HG02973 (cell line): ENCODE measurements around the gene DNAI2.
"Not testable (repeated sequence)": the region's sequence is repeated elsewhere in the genome, so short reads cannot be mapped to it uniquely, and the experiment has no call there.

ENCODE experiments used
- ATAC-seq: cut with Tn5 transposase; IDR thresholded peaks from one replicate; pipeline ENCODE4 v1.9.1; 2021; ENCODE audit warnings: moderate library complexity; ENCODE audit not compliant: unreplicated experiment

DNAI2 gene

DNA sequence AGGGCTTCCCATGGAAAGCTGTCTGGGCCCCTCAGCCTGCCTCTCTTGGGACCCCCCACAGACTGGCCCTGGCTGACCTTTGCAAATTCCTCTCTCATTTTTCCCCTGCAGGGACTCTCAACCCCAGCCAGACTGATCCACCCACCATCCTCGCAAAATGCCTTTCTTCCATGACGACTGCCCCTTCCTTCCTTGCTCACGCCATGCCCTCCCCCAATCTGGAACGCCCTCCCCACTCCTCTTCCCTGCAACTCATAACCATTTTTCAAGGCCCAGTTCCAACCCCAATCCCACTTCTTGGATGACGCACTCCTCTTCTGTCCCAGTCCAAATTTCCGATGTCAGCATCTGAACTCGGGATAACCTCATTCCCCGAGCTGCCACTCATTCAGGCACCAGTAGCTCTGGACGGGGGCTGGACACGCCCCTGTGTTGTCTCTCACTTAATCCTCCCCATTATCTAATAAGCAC is 1.3 kb upstream of the DNAI2 start:
- no peak for ATAC-seq

DNA sequence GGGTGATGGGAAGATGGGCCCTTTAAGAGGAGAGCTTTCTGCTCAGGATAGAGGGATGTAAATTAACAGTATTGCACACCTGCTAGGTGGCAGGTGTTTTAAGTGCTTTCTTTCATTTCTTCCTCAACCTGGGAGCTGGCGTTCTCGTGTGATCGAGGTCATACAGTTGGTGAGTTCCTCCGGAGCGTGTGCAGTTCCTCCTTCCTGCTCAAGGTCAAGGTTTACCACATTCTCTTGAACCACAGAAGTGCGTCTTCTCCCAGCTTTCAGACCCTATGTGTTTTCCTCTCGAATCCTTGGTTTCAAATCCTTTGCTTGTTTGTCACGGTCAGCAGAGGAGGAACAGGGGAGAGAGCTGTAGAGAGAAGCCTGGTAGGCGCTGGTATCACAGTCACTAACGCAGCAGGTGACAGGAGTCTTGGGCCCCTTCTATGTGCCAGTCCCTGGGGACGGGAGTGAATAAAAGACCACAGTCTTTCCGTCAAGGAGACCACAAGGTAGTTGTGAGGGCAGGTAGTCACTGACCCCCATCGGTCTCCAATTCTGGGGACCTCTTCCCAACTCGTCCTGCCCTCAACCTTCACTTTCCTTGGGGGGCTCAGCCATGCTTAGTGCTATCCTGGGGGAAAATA is 791 bp downstream of the DNAI2 start:
- ATAC-seq = no peak

DNA sequence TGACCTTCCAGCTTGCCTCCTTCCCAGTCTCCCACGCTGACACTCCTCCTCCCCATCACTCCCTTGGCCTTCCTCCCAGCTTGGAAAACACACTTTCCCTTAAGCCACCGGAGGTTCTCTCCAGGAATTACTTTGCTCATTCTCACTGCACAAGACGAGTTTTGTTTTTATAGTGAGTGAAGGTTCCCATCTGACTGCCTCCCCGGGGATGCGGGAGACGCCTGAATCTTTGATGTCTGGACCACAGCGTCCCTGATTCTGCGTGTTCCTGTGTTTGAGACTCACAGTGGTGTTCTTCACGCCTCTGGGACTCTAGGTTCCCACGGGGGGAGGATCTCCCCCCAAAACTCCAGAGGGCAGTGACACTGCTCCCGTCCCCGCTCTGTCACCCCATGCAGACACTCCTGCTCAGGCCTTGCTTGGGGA is 2.0 kb downstream of the DNAI2 start:
- no peak for ATAC-seq

DNA sequence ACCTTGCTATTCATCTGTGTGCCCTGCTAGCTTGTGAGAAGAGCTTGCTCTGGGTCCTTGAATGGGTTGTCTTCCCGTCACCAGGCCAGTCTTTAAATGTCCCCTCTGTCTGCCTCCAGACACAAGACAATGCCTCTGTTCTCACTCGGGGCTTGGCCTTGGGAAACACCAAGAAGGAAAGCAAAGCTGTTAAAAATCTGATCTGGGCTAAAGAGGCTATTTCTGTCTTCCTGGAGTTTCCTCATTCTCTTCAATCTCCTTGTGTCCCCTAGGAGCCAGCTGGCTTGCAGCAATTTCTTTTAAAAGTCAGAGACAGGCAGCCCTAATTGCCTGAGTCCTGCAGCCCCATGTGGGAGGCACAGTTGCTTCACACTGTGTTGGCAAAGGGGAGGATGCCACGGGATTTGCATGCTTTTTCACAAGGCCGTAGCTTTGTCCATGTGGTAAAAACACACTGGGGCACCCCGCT is 2.5 kb downstream of the DNAI2 start:
- ATAC-seq = no peak

DNA sequence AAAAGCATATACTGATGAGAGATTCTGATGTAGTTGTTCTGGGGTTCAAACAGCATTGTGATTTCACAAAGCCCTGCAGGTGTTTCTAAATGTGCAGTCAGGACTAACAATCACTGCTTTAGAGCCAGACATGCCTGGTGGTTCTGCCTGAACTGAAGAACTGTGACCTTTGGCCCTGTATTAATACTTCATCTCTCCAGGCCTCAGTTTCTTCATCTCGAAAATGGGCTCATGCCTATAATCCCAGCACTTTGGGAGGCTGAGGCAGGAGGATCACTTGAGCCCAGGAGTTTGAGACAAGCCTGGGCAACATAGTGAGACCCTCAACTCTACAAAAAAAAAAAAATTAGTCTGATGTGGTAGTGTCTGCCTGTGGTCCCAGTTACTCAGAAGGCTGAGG is 3.9 kb downstream of the DNAI2 start:
- no peak for ATAC-seq

DNA sequence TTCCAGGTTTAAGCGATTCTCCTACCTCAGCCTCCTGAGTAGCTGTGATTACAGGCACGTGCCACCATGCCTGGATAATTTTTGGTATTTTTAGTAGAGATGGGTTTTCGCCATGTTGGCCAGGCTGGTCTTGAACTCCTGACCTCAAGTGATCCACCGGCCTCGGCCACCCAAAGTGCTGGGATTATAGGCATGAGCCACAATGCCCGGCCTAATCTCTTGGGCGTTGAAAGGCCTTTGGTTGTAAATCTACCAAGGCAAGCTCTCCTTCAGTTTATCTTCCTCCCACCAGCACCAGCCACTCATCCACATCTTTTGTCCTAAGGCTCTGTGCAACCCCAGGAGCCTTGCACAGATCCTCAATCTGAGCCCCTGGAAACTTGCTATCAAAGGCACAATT is 5.6 kb downstream of the DNAI2 start:
- ATAC-seq = not testable (repeated sequence)

DNA sequence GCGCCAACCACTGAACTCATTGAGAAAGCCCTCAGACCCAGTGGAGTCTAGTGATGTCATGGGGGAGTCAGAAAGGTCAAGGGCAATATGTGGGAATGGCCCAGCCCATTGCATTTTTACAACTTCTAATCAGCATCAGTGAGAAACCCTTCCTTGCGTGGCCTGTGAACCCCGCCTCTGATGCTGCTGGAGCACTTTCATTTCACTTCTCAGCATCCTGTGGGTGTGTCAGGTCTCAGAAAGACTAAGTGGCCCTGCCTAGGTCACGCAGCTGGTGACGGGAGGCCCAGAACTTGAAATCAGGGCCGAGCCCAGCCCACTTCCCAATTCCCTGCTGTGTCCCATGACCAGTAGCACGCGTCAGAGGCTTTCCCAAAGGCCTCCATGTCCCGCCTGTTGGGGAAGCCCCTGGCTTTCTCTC is 6.1 kb downstream of the DNAI2 start:
- ATAC-seq = no peak

DNA sequence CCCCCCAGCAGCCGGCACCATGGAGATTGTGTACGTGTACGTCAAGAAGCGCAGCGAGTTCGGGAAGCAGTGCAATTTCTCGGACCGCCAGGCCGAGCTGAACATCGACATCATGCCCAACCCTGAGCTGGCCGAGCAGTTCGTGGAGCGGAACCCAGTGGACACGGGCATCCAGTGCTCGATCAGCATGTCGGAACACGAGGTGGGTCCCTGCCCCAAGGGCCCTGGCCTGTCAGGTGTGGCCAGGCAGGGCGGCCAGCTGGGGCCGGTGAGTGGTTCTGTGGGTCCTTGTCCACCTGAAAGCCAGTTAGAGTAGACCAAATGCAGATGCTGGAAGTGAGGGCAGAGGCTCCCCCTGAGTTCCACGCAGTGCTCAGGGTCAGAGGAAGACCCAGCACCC is 7.8 kb downstream of the DNAI2 start:
- no peak for ATAC-seq

DNA sequence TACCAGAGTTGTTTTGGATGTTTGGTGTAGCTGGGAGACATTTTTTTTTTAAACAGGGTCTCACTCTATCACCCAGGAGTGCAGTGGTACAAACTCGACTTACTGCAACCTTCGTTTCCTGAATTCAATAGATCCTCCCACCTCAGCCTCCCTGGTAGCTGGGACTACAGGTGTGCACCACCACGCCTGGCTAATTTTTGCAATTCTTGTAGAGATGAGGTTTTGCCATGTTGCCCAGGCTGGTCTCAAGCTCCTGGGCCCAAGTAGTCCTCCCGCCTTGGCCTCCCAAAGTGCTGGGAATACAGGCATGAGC is 8.2 kb downstream of the DNAI2 start:
- not testable (repeated sequence) for ATAC-seq

DNA sequence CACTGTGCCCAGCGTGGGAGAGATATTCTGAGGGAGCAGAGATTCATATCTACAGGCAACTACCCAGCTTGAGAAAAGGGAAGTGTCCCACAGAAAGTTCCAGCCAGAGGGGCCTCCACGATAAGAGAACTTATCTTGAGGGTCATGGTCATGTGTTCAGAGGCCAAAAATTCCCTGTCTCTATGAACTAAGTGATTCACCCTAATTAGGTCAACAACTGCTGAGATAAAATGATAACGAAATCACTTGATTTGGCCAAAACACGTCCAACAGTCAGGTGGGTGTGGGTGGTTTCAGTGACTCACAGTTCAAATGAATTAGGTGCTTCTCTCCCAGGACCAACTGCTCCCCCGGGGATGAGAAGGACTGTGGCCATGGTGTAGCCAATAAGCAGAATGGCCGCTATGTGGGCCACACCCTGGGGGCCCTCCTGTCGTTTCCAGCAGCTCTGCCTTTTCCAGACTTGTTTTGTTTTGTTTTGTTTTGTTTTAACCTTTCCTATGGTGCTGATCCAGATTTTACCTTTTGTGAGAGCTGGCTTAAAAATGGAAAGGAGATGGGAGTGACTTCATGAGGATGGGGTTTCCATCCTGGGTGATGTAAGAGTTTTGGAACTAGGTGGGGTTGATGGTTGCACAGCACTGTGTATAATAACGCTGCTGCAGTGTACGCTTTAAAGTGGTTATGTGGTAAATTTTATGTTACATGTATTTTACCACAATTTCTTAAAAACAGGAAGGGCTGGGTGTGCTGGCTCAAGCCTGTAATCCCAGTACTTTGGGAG is 8.7 kb downstream of the DNAI2 start:
- ATAC-seq = no peak

DNA sequence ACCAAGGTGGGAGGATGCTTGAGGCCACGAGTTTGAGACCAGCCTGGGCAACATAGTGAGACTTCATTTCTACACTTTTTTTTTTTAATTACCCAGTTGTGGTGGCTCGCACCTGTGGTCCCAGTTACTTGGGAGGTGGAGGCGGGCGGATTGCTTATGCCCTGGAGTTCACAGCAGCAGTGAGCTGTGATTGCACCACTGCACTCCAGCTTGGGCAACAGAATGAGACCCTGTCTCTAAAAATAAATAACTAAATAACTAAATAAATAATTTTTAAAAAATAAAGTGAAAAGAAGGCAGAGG is 9.3 kb downstream of the DNAI2 start:
- no peak for ATAC-seq

DNA sequence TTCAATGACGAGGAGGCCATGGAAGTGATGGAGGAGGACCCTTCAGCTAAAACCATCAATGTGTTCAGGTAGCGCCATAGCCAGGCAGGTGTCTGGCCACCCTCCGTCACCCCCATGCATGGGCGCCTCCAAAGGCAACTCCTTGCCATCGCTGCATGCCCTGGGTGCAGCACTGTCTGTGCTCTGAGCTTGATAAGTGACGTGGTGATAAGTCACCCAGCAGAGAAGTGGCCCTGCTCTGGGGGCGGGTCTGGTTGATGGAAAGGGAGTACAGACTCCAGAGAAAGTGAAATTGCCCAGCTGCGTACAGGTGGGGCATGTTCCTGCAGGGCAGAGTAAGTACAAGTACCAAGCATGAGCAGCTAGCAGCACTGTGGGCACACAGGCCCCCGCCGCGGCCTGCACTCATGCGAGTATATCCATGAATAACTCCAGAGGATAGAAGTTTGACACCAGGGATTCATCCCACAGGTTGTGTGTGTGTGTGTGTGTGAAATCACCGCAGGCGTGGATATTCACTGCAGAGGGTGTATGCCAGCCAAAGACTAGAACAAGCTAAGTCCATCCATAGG is 13.1 kb downstream of the DNAI2 start:
- ATAC-seq = no peak

DNA sequence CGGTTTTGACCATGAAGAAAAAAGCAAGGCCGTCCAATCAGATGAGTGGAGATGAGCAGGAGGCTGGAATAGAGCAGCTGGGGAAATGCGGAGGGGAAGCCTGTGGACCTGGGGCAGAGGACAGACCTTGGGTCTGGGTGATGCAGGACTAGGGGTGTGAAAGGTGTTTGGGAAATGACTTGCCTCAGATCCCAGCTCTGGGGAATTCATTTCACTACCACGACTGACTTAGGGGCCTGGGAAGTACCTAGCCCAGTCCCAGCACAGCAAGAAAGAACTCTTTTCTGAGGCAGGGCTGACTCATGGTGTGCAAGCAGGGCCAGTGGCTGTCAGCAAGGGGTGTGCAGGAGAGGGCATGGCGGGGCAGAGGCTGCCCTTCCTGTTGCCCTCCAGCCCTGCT is 14.8 kb downstream of the DNAI2 start:
- no peak for ATAC-seq

DNA sequence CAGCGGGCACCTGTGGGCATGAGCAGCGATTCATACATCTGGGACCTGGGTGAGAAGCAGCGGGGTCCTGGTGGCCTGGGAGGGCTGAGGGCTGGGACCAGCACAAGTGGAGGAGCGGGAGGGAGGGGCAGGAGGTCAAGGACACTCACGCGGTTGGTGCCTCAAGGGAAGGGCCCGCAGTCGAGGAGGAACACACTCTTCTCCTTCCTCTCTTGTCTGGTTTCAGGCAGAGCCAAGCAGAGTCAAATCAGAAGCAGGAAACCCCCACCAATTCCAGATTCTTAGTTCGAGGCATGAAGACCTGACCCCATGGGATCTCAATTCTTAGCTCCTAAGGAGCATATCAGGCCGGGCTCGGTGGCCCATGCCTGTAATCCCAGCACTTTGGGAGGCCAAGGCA is 15.7 kb downstream of the DNAI2 start:
- ATAC-seq = no peak

DNA sequence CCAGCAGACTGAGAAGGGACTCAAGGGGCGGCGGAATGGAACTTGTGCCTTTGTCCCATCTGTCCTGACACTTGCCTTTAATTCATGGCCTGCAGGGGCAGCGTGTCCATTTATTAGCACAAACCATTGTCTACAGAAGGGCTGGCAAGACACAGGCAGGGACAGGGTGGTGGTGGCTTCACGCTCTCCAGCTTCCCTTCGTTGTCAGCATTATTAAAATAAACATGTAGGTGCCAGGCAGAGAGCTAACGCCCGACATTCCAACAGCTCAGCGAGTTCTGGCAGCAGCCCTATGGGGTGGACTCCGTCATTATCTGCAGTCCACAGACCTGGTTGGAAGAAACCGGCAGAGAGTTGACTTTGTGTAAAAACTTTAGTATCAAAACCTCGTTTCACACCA is 16.3 kb downstream of the DNAI2 start:
- no peak for ATAC-seq

DNA sequence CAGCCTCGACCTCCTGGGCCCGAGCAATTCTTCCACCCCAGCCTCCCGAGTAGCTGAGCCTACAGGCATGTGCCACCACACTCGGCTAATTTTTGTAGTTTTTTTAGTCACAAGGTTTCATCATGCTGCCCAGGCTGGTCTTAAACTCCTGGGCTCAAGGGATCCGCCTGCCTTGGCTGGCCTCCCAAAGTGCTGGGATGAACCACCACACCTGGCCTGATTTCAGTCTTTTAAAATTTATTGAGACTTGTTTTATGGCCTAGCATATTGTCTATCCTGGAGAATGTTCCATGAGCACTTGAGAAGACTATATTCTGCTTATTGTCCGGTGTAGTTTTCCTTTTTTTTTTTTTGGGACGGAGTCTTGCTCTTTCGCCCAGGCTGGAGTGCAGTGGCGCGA is 18.5 kb downstream of the DNAI2 start:
- no peak for ATAC-seq

DNA sequence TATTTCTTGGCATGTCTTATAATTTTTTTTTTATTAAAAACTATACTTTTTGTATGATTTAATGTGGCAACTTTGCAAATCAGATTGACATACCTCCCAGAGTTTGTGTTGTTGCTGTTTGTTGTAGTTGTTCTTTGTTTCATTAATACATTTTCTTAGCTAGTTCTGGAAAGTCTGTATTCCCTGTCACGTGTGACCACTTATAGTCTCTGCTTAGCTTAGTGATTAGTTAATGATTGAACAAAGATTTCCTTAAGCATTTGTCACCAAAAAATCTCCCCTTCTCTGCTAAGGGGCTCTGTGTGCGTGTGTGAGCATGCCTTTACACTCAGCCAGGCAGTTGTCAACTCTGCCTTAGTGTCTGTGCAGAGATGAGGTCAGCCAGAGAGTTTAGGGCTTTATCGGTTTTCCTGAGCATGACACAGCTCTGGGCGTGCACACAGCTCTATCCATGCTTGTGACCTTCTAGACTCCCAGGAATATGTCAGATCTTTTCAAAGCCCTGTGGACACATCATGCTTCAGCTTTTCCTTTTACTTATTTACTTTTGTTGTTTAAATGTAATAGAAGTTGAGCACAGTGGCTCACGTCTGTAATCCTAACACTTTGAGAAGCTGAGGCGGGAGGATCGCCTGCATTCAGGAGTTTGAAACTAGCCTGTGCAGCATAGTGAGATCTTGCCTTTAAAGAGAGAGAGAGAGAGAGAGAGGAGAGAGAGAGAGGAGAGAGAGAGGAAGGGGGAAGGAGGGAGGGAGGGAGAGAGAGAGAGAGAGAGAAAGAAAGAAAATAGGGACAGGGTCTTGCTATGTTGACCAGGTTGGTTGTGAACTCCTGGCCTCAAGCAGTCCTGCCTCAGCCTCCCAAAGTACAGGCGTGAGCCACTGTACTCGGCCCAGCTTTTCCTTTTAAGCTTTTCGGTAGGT is 21.9 kb downstream of the DNAI2 start:
- no peak for ATAC-seq

DNA sequence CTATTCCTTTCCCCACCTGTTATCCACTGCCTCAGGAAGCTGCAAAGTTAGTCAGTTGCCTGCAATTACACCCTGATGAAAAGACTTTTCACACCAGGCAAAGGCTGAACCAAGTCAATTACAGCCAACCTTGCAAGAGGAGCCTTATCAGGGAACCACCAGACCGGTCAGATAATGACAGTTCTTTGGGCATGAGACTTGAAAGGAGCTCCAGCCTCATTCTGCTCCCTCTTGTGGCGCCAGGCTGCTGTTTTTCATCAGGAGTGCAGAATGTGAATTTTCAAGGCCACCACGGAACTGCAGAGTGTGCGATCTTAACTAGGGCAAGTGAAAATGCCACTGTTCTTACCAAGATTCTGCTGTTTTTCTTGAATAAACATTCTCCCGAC is 22.5 kb downstream of the DNAI2 start:
- ATAC-seq = no peak

DNA sequence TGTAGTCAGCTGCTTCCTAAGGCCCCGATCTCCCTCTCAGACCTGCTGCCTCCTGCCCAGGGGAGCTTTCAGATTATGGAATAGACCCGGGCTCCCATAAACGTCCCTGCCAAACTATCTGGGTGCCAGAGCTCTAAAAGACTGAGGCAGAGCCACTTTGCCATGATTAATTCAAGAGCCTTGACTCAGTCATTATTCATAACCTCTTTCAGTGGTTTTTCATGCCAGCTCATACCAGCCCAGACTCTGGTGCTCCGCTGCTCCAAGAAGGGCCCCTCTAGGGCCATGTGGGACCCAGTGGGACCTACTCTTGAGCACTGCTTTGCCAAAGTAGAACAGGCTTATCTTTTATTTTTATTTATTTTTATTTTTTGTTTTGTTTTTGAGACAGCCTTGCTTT is 23.9 kb downstream of the DNAI2 start:
- ATAC-seq = no peak

DNA sequence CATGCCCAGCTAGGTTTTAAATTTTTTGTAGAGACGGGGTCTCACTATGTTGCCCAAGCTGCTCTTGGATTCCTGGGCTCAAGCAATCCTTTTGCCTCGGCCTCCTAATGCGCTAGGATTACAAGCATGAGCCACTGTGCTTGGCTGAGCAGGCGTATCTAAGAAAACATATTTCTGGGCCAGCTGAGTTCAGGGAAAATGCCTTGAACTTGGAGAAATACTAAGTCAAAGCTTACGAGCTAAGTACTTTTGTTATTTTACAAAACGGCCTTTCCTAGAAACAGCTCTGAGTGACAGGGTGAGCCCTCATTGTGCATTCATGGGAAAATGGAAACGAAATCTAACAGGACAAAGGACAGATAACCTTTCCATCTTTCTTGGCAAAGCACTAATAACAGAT is 24.7 kb downstream of the DNAI2 start:
- ATAC-seq = no peak

DNA sequence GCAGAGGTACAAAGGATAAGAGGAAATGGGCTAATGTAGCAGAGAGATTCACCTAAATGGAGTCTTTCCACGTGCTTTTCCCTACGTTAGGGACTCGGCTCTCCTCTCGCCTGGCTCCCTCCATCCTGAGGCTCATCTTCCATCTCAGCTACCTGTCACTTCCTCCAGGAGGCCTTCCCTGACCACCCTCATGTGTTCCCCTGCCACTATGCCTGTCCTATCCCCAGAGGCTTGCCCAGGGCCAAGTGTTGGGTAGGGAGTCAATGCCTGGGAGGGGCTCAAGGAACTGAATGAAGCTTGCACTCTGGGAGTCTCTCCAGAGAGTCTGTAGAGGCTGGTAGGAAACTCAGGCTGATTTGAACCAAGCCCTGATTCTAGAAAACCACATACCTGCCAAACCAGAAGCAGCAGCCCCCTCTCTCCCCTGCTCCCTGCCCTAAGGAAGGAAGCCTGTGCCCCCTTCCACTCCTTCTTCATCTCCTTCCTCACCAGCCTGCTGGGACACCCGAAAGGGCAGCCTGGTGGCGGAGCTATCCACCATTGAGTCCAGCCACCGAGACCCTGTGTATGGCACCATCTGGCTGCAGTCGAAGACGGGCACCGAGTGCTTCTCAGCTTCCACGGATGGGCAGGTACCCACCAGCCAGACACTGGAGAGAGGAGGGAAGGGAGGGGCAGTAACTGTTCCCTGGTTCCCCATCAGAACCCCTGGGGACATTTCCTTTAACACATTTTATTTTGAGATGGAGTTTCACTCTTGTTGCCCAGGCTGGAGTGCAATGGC is 25.4 kb downstream of the DNAI2 start:
- no peak for ATAC-seq
